Stimulated activated naive CD4-positive, alpha-beta T cell treated with Interleukin-2 at 50 U/mL for 16 hours (primary cell): Measurements from ENCODE around the gene IL1RAP.
"Not testable (repeated sequence)": the region's sequence is repeated elsewhere in the genome, so short reads cannot be mapped to it uniquely, and the experiment has no call there.

Experiments
- DNase-seq: peaks from one replicate; lab custom pipeline; 2025; lab: John Stamatoyannopoulos, UW

Gene IL1RAP

DNA sequence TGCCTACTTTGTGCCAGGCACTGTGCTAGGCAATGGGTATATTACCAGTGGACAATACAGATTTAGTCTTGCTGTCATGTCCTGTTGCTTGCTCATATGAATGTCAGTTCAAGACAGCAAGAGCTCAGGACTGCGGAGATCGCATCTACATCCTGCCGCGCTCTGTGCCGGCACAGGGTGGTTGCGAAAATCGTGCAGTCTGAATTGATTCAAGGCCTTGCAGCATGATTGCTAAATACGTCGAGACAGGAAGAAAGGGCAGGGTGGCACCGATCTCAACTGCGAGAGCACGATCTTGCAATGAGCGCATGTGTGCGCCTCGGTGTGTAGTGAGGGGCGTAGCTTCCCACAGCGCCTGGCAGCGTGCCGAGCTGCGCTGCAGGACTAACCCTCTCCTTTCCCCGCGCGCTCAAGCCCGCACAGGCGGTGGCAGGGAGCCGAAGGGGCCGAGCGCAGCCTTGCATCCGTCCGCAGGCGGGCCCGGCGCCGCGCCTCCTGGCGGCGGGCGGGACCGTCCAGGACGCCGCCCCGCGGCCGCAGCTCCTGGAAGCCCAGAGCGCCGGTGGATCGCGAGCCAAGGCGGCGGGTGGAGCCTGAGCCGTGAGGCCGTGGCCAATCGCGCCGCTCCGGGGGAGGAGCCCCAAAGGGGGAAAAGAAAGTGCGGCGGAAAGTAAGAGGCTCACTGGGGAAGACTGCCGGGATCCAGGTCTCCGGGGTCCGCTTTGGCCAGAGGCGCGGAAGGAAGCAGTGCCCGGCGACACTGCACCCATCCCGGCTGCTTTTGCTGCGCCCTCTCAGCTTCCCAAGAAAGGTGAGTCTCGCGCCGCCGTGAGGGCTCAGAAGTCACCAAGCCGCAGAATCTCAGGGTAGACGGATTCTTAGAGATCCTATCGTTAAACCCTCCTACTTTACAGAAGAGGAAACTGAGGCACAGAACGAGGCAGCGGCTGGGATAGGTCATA, at the start of gene IL1RAP:
Gene IL1RAP, plus strand, starts transcription at position 677 of the 962 bp plus-strand sequence. CDS start 50,205 bp downstream, outside the sequence.
- peak; percentile 86 for DNase-seq

DNA sequence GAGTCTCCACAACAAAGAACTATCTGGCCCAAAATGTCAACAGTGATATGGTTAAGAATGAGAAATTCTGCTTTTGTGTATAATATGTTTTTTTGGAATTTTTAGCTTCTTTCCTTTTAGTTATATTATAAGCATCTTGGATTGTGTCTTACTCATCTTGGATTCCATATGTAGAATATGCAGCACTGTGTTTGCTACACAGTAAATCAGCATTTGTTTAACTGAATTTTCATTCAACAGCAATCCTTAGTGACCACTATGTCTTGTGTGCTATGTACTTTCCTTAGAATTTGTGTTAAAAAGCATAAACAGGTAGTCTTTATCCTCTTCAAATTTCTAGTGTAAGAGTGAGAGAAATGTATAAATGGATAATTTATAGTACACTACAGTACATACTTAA, 46.0 kb upstream of the IL1RAP start:
- no peak for DNase-seq

- DNase-seq = not testable (repeated sequence)
Observed at GRCh38 chr3:190473261-190473660, 40.6 kb upstream of the IL1RAP start.

DNA sequence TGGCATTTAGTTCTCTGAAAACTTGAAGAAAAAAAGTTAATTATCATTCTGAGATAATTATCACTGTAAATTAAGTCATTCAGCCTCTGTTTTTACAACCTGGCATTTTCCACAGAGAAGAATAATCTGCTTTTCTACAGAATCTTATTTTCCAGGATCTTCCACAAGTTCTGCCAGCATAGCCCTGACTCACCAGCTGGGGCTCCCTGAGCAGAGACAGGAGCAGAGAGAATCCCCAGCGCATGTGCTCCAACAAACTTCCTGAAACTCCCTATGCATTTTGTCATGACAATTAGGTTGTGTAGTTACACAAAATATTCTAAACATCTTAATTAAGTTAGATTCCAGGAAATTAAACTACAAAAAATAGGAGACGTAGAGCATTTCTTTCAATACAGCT, 32.1 kb upstream of the IL1RAP start:
- no peak for DNase-seq

GRCh38 chr3:190485830-190486532, 27.9 kb upstream of the IL1RAP start:
- no peak for DNase-seq

DNA sequence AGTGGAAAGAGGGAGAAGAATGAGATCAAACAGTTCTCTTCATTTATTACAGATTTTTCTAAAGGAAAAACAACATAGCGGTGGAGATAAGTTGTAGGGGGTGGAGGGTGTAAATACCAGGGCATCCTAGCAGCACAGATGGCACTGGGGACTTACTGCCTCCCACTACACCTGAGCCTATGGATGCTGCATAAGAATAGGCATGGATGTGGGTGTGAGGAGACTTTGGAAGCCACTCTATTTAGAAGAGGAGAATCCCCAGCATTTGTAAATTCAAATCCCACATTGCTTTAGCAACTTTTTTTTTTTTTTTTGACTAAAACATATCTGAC, 27.4 kb upstream of the IL1RAP start:
- DNase-seq = no peak

GRCh38 chr3:190486908-190487607, 26.8 kb upstream of the IL1RAP start:
- DNase-seq = no peak

- DNase-seq = no peak
Observed at GRCh38 chr3:190491533-190492054, 22.3 kb upstream of the IL1RAP start.

- DNase-seq = no peak
Observed at GRCh38 chr3:190492129-190492528, 21.8 kb upstream of the IL1RAP start.

DNA sequence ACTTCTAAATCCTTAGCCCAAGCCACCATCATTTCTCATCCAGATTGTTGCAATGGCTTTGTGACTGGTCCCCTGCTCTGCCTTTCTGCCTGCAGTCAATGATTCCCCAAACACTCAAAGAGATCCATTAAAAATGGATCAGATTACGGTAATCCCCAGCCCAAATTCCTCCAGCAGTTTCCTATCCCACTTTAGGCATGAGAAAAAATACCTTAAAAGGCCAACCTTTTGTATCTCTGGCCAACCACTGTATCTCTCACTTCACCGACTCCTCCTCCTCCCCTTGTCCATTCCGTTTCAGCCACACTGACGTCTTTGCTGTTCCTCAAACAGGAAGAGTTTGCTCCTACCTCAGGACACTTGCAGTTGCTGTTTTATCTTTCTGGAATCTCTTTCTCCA, 20.9 kb upstream of the IL1RAP start:
- DNase-seq = no peak

DNA sequence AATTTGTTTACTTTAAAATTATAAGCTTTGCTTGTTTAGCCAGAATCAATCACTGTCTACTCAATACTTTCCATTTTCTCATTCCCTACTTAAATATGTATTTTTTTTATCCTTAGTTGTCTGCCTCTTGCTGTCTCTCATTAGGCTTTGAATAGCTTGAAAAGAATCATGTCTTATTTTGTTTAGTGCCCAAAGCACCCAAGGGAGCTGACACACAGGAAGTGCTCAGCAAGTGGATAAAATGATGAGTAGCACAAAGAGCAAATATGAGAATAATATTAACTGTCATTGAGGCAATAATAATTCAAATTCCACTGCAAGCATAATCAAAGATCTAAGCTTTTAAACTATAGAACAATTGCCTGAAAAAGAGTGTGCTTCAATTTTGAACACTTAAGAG, 19.0 kb upstream of the IL1RAP start:
- no peak for DNase-seq

GRCh38 chr3:190495354-190495753, 18.5 kb upstream of the IL1RAP start:
- DNase-seq = no peak

GRCh38 chr3:190495796-190496195, 18.1 kb upstream of the IL1RAP start:
- DNase-seq = no peak

DNA sequence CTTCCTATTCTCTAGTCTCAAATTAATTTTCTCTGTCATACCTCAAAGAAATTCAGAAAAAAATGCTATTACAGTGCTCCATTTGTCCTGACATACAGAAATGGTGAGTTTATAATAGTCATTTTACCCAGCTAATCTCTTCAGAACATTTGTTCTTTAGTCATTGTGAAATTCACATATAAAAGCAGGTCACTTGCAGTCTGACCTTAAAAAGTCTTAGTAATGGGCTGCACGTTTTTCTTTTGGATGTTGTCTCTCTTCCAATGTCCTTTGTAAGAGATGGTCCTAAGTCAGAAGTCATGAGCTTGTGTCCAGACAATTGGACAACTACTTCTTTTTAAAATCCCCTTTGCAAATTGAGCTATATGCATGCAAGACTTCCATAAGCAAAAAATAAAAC, 17.0 kb upstream of the IL1RAP start:
- DNase-seq = no peak

DNA sequence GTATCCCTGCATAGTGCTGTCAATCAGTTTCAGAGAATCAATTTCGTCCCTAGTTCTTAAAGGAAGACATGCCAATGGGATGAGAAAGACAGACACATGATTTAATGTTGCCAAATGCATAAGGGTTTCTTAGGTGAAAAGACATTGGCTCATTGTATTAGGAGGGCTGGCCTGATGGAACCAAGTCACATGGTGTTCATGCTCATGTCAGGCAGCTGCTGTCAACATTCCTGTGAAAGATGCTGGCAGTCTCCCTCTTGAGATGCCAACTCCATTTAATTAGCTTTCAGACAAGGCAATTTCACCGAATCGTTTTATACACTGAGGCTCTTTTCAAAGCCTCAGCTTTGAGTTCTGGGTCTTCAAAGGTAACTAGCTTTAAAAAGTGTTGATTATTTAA, 16.1 kb upstream of the IL1RAP start:
- no peak for DNase-seq

DNA sequence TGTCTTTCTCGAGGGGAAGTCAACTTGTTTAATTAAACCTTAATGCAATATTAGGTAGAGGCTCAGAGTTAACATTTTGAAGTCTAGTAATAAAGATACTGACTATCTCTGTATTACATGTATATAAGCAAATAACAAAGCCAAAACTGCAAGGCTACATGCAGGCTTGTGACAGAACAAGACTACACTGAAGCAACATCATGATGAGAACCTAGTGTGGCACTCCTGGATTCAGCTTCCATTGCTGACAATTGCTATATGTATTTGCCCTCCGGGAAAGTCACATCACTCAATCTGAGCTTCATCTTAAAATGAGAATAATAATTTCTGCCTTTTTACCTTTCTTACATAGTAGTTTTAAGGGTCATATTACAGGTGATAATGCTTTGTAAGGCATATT, 15.6 kb upstream of the IL1RAP start:
- DNase-seq = no peak

DNA sequence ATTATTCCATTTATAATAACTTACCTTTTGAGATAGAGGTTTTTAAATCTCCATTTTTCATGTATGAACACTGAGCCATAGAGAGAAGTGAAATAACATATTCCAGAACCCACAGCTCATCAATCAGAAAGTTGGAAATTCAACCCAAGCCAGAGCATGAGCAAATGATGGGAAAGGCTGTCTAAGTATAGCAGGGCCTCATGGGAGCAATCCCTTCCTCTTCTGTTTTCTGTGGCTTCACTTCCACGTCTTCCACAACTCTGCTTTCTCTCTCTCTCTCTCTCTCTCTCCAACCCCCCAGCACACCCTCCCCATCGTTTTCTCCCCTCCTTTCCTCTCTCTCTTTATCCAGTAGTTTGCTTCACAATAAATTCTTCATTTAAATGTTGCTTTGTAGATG, 14.8 kb upstream of the IL1RAP start:
- DNase-seq = no peak

GRCh38 chr3:190502946-190503345, 10.9 kb upstream of the IL1RAP start:
- DNase-seq = no peak

GRCh38 chr3:190504354-190505125, 9.3 kb upstream of the IL1RAP start:
- DNase-seq = no peak

DNA sequence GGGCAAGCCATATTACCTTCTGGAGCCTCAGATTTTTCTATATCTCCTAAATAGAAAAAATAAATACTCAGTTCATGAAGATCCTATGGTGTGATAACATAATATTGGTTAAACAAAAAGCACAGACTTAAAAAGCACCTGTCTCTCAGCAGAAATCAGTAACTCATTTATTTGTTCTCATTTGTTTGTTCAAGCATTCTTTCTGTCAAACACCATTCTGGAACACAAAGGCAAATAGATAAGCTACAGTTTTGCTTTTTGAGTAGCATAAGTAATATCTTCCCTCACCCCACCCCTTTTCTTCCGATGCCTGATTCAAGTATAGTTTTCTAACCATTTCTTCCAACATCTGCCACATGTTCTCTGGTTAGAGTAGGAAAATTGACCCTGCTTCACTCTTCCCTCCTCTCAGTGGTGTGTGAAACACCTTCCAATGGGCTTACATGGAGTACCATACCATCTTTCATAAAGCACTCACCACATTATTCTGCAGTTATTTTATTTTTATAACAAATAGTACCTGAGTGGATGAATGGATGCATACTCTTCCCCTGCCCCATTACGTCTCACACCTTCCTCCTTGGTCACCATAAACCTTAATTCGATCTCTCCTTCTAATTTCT, 8.4 kb upstream of the IL1RAP start:
- DNase-seq = no peak

- no peak for DNase-seq
Observed at GRCh38 chr3:190506271-190506670, 7.6 kb upstream of the IL1RAP start.
